MM.1S (cell line): ENCODE measurements around the gene GPR62.
"Not testable (repeated sequence)": the region's sequence is repeated elsewhere in the genome, so short reads cannot be mapped to it uniquely, and the experiment has no call there.

ENCODE experiments used
- DNase-seq: peaks from one replicate; pipeline ENCODE4 v3.0.0-alpha.2; 2015
- H2AFZ ChIP-seq: fragments of 300-600 bp; sonication (generic); 2 replicates; pipeline ENCODE4 v1.6.0; 2016; ENCODE audit warnings: antibody characterized with exemption, low read length
- H3F3A ChIP-seq: fragments of 300-600 bp; sonication (generic); 2 replicates; pipeline ENCODE4 v1.6.1; 2016; ENCODE audit warnings: mild to moderate bottlenecking, antibody characterized with exemption, low read length, moderate library complexity, mixed read lengths; ENCODE audit not compliant: insufficient read depth
- H3K27ac ChIP-seq: fragments of 300-600 bp; sonication (generic); 2 replicates; pipeline ENCODE4 v1.5.1; 2016; ENCODE audit warnings: mild to moderate bottlenecking, low read length
- H3K27me3 ChIP-seq: fragments of 300-600 bp; sonication (generic); replicated peaks from 2 replicates; pipeline ENCODE4 v1.6.0; 2016; ENCODE audit warnings: low read length; ENCODE audit not compliant: insufficient read depth
- H3K36me3 ChIP-seq: fragments of 300-600 bp; sonication (generic); replicated peaks from 2 replicates; pipeline ENCODE4 v1.6.1; 2016; ENCODE audit warnings: mild to moderate bottlenecking, low read length, mixed read lengths; ENCODE audit not compliant: insufficient read depth
- H3K4me1 ChIP-seq: fragments of 300-600 bp; sonication (generic); 2 replicates; pipeline ENCODE4 v1.6.1; 2016; ENCODE audit warnings: low read length, mixed read lengths
- H3K4me2 ChIP-seq: fragments of 300-600 bp; sonication (generic); 2 replicates; pipeline ENCODE4 v1.6.0; 2016; ENCODE audit warnings: low read depth, low read length
- H3K4me3 ChIP-seq: fragments of 300-600 bp; sonication (generic); 2 replicates; pipeline ENCODE4 v1.5.1; 2016; ENCODE audit warnings: low read length, mixed read lengths
- H3K79me2 ChIP-seq: fragments of 300-600 bp; sonication (generic); 2 replicates; pipeline ENCODE4 v1.6.1; 2016; ENCODE audit warnings: mixed run types, low read length, mixed read lengths
- H3K9ac ChIP-seq: fragments of 300-600 bp; sonication (generic); 2 replicates; pipeline ENCODE4 v1.6.1; 2016; ENCODE audit warnings: low read length, mixed read lengths
- H3K9me2 ChIP-seq: fragments of 300-600 bp; sonication (generic); replicated peaks from 2 replicates; pipeline ENCODE4 v1.6.1; 2016; ENCODE audit warnings: mild to moderate bottlenecking, low read length, mixed read lengths; ENCODE audit not compliant: insufficient read depth
- H3K9me3 ChIP-seq: fragments of 300-600 bp; sonication (generic); replicated peaks from 2 replicates; pipeline ENCODE4 v1.6.1; 2016; ENCODE audit warnings: mild to moderate bottlenecking, low read length, mixed read lengths; ENCODE audit not compliant: insufficient read depth
- H4K20me1 ChIP-seq: fragments of 300-600 bp; sonication (generic); 2 replicates; pipeline ENCODE4 v1.6.1; 2016; ENCODE audit warnings: mild to moderate bottlenecking, low read length, moderate library complexity, mixed read lengths; ENCODE audit not compliant: insufficient read depth
- EZH2 ChIP-seq: fragments of 300-600 bp; sonication (generic); optimal IDR thresholded peaks from 2 replicates; pipeline ENCODE3; 2017; ENCODE audit warnings: low read depth, mild to moderate bottlenecking, antibody characterized with exemption, low read length, mixed read lengths
- EZH2phosphoT487 ChIP-seq: fragments of 300-600 bp; sonication (generic); IDR thresholded peaks from 2 replicates; pipeline ENCODE4 v1.6.1; 2018; ENCODE audit warnings: antibody characterized with exemption, low read length
- TF ChIP-seq, protein P1 (sequence below): fragments of 300-600 bp; sonication (generic); IDR thresholded peaks from 2 replicates; pipeline ENCODE4 v1.5.1; 2016; ENCODE audit warnings: antibody characterized with exemption, low read length, mixed read lengths

Gene GPR62

DNA sequence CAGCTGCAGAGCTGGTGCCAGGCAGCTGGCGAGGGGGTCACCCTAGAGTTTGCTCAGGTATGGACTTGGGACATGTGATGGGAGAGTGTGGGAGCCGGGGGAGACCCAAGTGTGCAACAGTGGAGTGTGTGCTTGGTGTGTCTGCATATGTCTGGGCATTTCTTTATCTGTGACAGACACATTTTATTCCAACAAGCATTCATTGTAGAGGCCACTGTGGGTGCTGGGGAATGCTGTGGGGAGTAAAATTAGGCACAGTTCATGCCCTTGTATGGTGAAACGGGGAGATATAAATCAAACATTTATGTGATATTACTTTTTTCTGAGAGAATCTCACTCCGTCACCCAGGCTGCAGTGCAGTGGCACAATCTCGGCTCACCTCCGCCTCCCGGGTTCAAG is 32.4 kb downstream of the GPR62 start:
- Histone ChIP-seq H3K79me2 (peaks cover 3% of the 10 kb centered on the region; the same call in 1 of the 2 replicates), H3K4me1 (no peaks in the 10 kb centered on the region), H3K27ac (no peak overlapping the region), H3K4me3 (no peak overlapping the region), H2AFZ (no peak overlapping the region), H3K36me3 (no peaks in the 10 kb centered on the region), H3K27me3 (no peaks in the 10 kb centered on the region), H3K9me2 (no peaks in the 10 kb centered on the region), H3F3A (peaks cover 33% of the 10 kb centered on the region), H4K20me1 (no peaks in the 10 kb centered on the region), H3K9me3 (no peaks in the 10 kb centered on the region), H3K9ac (no peak overlapping the region), H3K4me2 (no peak overlapping the region)
- no peak for DNase-seq
- no peak for TF ChIP-seq EZH2
- TF ChIP-seq EZH2phosphoT487 = no peak
- TF ChIP-seq, protein P1, sequence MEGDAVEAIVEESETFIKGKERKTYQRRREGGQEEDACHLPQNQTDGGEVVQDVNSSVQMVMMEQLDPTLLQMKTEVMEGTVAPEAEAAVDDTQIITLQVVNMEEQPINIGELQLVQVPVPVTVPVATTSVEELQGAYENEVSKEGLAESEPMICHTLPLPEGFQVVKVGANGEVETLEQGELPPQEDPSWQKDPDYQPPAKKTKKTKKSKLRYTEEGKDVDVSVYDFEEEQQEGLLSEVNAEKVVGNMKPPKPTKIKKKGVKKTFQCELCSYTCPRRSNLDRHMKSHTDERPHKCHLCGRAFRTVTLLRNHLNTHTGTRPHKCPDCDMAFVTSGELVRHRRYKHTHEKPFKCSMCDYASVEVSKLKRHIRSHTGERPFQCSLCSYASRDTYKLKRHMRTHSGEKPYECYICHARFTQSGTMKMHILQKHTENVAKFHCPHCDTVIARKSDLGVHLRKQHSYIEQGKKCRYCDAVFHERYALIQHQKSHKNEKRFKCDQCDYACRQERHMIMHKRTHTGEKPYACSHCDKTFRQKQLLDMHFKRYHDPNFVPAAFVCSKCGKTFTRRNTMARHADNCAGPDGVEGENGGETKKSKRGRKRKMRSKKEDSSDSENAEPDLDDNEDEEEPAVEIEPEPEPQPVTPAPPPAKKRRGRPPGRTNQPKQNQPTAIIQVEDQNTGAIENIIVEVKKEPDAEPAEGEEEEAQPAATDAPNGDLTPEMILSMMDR = no peak

DNA sequence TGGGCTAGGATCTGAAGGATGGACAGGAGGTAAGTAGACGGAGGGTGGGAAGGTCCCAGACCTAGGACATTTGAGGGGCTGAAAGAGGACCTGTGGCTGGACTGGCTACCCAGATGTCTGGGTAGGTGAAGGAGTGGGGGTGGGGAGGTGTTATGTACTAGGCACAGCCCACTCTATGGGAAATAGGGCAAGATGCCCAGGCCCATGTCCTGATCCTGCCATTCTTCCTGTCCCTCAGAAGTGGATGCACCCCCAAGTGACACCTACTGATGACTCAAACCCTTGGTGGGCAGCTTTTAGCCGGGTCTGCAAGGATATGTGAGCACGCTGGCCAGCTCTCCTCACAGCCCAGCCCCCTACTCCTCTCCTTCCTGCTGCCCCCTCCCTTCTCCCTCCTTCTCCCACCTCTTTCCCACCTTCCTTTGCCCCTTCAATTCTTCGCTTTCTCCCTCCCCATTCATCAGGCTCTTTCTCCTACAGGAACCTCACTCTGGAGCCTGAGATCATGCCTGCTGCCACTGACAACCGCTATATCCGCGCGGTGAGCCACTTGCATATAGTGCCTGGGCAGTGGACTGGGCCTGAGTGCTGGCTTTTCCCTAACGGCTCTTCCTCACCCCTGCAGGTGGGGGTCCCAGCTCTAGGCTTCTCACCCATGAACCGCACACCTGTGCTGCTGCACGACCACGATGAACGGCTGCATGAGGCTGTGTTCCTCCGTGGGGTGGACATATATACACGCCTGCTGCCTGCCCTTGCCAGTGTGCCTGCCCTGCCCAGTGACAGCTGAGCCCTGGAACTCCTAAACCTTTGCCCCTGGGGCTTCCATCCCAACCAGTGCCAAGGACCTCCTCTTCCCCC is 33.3 kb downstream of the GPR62 start:
- Histone ChIP-seq H3K79me2 (peaks cover 10% of the 10 kb centered on the region), H3K4me2 (no peak overlapping the region), H4K20me1 (no peaks in the 10 kb centered on the region), H3K9ac (no peak overlapping the region), H3K4me1 (no peaks in the 10 kb centered on the region), H3K9me2 (no peaks in the 10 kb centered on the region), H3K27me3 (no peaks in the 10 kb centered on the region), H3K27ac (no peak overlapping the region), H2AFZ (no peak overlapping the region), H3K4me3 (no peak overlapping the region), H3K36me3 (no peaks in the 10 kb centered on the region), H3F3A (peaks cover 28% of the 10 kb centered on the region; the same call in 1 of the 2 replicates), H3K9me3 (no peaks in the 10 kb centered on the region)
- TF ChIP-seq, protein P1 = no peak
- TF ChIP-seq EZH2 (no peak), EZH2phosphoT487 (no peak)
- DNase-seq = no peak

DNA sequence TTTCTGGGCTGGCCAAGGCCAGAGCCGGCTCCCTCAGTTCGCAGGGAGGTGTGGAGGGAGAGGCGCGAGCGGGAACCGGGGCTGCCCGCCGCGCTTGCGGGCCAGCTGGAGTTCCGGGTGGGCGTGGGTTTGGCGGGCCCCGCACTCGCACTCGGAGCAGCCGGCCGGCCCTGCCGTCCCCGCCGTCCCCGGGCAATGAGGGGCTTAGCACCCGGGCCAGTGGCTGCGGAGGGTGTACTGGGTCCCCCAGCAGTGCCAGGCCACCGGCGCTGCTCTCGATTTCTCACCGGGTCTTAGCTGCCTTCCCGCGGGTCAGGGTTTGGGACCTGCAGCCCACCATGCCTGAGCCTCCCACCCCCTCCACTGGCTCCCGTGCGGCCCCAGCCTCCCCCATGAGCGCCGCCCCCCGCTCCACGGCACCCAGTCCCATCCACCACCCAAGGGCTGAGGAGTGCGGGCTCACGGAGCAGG is 35.4 kb downstream of the GPR62 start:
- not testable (repeated sequence) for H3K9me2 ChIP-seq, H3K4me2 ChIP-seq, H3K4me1 ChIP-seq, H2AFZ ChIP-seq, H3K36me3 ChIP-seq, H3K9me3 ChIP-seq, H3K27ac ChIP-seq, H3K4me3 ChIP-seq, H3K27me3 ChIP-seq, DNase-seq, H4K20me1 ChIP-seq, H3K9ac ChIP-seq
- H3K79me2 ChIP-seq = peaks cover 28% of the 10 kb centered on the region
- peaks cover 37% of the 10 kb centered on the region for H3F3A ChIP-seq
